HG03025 (cell line): ENCODE results near the gene ATP6V0D1.
"Not testable (repeated sequence)": the region's sequence is repeated elsewhere in the genome, so short reads cannot be mapped to it uniquely, and the experiment has no call there.

Experiments used
- ATAC-seq: cut with Tn5 transposase; IDR thresholded peaks from one replicate; pipeline ENCODE4 v1.9.1; 2021; ENCODE audit warnings: mild to moderate bottlenecking, moderate library complexity; ENCODE audit not compliant: unreplicated experiment, low FRiP score

Gene ATP6V0D1

DNA sequence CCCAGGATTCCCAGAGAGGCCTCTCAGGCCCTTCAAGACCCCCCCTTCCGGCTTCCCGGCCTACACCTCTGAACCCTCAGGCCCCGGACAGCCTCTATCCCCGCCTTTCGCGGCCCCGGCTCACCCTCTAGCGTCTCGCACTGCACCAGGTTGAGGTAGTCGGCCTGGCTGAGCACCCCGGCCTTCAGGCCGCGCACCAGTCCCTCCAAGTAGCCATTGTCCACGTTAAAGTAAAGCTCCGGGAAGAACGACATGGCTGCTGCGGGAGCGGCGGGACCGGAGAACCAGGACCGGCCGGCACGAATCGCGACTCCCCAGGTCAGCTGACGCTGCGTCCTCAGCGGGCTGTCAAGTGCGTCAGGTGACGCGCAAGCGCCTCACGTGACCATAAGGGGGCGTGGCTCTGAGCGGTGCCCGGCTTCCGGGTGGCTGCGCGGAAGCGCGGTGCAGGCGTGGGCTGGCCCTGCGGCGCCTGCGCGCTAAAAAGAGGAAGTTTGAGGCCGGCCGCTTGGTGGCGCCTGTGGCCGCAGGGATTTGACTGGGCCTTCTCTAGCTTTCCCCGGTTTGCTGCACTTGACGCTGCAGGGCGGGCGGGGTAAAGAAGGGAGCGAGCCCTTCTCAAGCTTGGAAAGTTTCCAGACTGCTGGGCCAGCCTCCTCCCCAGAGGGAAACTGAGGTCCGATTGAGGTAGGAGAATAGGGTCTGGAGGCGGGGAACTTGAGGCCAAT is at the start of gene ATP6V0D1:
TSS of gene ATP6V0D1 (minus strand) at position 325 of the 728 bp plus-strand sequence. CDS start at position 254, 71 bp downstream.
- peak; percentile 92 for ATAC-seq

DNA sequence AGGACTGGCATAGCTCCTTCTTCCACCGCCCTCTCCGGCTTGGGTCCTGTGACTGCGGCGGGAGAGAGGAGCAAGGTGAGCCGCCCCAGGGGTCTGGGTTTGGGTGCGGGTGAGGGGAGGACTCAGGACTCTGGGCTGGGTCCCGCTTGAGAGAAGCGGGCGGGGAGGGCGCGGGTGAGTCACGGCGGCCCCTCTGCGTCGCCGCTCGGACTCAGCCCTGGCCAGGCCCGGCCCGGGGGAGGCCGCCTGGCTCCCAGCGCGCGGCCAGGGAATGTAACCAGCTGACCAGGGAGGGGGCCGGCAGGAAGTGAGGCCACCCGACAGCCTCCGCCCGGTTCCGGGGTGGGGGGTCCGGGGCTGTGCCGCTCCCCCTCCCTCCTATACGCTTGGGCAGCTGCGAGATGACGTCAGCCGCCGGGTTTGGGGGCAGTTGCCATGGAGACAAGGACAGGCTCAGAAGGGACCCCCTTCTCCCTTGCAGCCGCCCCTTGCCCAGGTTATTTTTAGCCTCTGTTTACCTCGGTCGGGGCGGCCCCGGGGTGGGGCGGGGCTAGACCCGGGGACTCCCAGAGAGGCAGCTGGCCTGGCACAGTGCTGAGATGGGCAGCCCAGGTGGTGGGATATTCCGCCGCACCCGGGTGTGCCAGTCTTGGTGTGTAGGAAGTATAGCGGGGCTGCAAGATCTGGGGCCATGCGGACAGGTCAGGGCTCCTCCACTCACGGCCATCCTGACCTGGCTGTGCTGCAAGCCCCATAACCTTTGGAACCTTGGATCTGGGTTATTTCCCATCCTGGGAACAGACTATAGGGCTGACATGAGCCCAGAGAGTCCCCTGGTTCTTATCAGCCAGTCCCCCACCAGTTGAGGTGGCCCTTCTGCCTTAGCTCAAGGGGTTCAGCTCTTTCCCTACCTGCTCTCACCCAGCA is 49.3 kb upstream of the ATP6V0D1 start:
- no peak for ATAC-seq

GRCh38 chr16:67529582-67530012 is 48.6 kb upstream of the ATP6V0D1 start:
- ATAC-seq = no peak

DNA sequence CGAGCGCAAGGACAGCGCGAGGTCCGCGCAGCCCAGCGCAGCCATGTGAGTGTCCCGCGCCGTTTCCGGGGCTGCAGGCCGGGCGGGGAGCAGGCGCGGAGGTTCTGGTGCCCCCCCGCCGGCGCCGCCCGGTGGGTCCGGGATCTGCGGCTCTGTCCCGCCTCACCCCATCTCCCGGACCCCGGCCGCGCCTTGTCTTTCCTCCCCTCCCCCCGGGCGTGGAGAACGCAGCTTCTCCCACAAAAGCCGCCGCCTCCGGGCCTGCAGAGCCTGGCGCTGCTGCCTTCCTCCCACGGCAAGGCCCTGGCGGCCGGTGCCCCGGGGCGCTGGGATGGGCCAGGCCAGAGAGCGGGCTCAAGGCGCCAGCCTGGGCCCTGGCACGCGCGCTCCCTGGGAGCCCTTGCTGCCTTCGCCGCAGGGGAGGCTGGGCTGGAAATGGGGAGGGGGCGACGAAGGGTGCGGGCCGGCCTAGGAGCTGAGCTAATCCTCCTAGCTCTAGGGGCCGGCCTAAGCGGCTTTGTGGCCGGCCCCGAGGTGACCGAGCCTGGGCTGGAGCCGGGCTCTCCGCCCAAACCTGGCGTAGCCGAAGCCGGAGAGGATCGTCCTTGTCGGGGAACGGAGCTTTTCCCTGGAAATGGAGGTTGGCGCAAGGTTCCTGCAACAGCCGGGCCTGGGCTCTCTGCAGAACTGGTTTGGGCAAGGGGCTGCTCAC is 48.1 kb upstream of the ATP6V0D1 start:
- ATAC-seq = no peak

DNA sequence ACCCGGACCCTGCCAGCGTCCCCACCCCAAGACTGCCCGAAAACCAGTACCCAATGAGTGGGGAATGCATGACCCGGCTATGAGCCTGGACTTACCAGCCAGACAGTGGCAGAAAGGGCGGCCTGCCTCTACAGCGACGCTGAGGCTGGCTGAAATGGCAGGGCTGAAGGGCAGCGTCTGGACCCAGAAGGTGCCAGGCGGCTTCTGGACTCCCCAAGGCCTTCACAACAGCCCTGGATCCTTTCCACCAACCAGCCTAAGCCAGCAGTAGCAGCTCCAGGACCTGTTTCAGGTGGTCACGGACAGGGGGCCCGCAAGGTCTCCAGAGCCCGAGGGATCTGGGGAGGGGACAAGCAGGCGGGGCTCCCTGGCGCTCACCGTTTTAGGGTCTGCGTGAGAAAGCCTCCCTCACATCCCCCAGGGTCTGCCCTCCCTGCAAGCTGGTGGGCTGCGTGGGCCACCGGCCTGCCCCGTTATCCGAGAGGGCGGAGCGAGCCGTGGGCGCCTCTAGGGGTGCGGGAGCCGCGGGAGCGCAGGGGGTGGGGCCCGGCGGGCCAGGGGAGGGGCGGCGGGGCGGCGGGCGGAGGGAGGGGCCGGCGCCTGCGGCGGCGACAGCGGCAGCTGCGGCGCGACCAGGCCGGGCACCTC is 47.4 kb upstream of the ATP6V0D1 start, which contains the start of gene RIPOR1:
TSS of gene RIPOR1 (plus strand) at position 608 of the 648 bp plus-strand sequence. CDS start 9,618 bp downstream, outside the sequence.
- ATAC-seq = no peak

DNA sequence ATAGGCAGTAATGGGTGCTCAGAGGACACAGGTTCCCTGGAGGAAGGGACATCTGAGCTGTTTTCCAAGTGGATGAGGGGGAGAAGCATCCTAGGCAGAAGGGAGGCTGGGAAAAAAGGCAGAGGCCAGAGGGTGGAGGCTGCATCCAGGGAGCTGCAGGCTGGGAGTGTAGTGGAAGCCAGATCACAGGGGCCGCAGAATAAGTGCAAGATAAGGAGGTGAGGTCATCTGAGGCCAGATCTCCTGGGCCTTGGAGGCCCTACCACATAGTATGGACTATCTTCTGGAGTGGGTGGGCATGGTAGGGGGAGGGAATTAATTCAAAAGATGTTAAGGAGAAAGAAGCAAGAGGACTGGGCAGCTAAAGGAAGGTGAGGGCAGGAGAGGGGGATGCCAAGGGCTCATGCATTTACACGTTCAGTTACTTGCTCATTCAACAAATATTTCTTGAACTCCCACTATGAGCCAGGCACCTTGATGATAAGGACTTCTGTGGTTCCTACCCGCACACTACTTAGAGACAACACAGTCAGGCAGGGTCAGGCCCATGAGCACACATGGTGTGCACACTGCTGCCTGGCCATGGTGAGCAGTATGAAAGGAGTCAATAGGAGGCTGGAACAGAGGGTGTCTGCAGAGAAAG is 45.3 kb upstream of the ATP6V0D1 start:
- ATAC-seq = no peak

GRCh38 chr16:67525176-67525860 is 44.4 kb upstream of the ATP6V0D1 start:
- ATAC-seq = no peak

GRCh38 chr16:67521095-67521804 is 40.3 kb upstream of the ATP6V0D1 start:
- ATAC-seq = peak; percentile 60

DNA sequence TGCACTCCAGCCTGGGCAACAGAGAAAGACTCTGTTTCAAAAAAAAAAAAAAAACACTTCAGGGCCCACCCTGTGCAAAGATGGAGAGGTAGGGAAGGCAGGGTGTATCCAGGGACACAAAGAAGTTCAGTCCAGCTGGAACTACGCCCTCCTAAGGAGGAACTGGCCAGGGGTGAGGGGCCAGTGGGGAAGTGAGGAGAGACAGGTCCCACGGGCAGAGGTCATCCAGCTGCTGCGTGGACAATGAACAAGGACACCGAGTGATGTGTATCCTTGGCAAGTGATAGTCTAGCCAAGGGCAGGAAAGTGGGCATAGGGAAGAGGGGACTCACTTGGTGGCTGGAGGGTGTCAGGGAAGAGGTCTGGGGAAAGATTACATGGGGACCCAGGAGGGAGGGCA is 38.3 kb upstream of the ATP6V0D1 start:
- no peak for ATAC-seq

DNA sequence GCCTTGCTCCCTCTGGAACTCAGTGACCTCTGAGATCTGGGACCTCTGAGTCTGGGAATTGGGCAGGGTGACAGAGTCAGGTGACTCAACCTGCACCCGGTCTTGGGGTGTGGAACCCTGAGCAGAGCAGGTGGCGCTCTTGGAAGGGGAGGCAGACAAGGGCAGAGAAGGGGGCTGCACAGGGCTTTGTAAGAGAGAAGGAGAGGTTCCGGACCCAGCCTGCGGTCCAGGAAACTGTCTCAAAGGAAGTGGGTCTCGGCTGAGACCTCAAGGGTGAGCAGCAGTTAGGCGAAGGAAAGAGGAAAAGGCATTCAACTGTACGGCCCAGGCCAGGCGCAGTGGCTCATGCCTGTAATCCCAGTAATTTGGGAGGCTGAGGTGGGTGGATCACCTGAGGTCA is 37.7 kb upstream of the ATP6V0D1 start:
- ATAC-seq = no peak

GRCh38 chr16:67517661-67518423 is 36.9 kb upstream of the ATP6V0D1 start:
- ATAC-seq = no peak

GRCh38 chr16:67517155-67517445 is 36.1 kb upstream of the ATP6V0D1 start:
- no peak for ATAC-seq

DNA sequence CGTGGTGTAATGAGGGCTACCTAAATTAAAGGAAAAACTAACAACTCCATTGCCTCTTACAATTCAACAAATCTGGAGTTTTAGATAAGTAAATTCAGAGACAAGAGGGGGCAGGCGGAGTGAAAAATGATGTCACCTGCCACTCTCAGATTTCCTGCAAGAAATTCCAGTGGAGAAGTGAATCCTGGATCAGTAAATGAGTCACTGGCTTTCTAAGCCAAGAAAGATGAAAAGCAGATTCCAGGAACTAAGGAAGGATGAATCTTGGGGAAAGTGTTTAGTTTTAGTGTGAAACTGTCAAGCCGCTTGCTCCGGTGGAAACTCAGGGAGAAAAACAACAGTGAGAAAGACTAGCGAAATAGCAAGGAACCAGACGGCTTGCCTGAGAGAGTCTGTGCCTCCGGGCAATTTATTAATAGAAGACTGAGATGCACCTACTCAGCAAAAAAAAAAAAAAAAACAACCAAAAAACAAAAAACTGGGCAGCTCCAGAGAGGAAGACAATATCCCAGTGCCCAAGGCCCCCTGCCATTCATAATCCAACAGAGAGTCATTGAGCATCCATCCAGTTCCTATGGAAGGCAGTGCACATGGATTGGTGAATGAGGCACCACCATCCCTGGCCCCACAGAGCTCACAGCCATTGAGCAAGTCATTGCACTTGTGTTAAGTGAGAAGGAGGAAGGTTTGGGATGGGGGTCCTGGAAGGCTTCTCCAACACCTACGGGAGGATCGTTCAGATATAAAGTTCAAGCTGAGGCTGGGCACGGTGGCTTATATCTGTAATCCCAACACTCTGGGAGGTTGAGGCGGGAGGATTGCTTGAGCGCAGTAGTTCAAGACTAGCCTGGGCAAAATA is 35.6 kb upstream of the ATP6V0D1 start:
- ATAC-seq = no peak

DNA sequence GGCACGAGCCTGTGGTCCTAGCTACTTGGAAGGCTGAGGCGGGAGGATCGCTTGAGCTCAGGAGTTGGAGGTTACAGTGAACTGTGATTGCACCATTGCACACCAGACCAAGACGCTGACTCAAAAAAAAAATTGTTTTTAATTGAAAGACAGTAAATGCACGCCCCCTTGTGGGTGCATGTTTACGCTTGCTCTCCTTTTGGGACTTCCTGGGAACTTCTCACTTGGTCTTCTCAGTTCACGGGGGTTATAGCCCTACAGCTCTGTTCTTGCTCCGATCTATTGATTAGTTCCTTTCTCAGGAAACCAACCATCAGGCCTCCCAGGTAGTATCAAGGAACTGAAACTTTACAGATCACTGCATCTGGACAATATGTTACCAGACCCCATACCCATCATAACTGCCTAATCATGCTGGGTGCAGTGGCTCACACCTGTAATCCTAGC is 33.4 kb upstream of the ATP6V0D1 start:
- no peak for ATAC-seq

GRCh38 chr16:67513892-67514291 is 32.9 kb upstream of the ATP6V0D1 start:
- ATAC-seq = not testable (repeated sequence)

DNA sequence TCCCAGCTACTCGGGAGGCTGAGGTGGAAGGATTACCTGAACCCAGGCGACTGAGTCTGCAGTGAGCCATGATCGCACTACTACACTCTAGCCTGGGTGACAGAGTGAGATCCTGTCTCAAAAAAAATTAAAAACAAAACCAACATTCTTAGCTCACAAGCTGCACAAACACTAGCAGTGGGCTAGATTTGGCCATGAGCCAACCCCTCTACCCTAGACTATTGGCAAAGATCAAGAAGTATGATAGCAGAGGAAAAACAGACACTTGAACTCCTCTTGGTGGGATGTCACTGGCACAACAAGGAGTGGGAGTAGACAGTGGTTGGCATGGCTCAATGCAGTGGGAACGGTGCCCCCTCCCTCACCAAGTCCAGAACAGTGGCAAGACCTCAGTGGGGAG is 28.1 kb upstream of the ATP6V0D1 start:
- ATAC-seq = no peak

DNA sequence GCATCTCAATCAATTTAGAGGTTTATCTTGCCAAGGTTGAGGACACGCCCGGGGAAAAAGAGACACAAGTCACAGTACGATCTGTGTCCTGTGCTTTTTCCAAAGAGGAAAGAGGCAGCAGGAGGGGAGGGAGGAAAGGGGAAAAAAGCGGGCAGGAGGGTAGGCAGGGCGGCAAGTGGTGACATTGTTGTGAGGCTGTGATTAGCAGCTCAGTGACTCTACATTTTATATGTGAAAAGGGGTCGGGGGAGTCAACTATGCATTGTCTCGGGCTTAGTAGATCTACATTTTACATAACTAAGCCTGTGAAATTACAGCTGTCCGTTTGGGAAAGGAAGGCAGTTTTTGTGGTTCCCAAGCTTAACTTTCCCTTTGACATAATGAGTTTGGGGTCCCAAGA is 25.5 kb upstream of the ATP6V0D1 start:
- no peak for ATAC-seq
